Measurements from ENCODE around the gene EPHA2.

EPHA2 gene

DNA sequence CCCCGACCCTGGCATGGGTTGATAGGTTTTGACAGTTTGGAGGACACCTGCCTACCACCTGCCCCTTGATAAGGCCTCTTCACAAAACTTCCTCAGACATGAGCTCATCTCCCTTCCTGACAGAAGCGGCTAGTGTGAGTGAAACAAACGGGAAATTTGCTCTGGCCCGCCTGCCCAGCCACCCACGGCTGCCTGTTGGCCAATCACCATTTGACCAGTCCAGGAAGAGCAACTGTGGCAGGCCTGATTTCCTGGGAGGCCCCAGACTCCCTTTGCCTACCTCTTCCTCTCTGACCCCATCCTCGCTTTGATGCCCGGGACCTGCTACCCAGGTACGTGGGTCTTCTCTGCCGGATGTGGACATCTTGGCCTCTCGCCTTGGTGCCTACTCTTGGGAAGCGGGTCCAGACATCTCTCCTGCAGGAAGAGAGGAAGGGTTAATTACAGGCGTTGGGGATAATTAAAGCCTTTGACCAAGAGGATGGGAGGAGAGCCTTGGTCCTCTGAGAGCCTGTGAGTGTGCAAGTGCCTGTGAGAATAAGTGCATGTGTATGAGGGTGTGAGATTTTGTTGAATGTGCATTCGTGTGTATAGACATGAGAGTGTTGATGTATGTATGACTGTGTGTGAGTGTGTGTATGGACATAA lies 1.1 kb upstream of the EPHA2 start:
- TF ChIP-seq ZFX (IDR thresholded peaks at IDR 0.05; ENCODE audit: borderline replicate concordance), result no peak
- no peak for TF ChIP-seq CTCF (IDR thresholded peaks at IDR 0.05)
- no peak overlapping the region for H3K27ac ChIP-seq

- TF ChIP-seq ZFX (IDR thresholded peaks at IDR 0.05; ENCODE audit: borderline replicate concordance), result no peak
- no peak for TF ChIP-seq CTCF (IDR thresholded peaks at IDR 0.05)
- H3K27ac ChIP-seq, result no peak overlapping the region; the same call in 1 of the 2 replicates
Observed at GRCh38 chr1:16153999-16154673, 1.7 kb downstream of the EPHA2 start.

- no peak overlapping the region for H3K27ac ChIP-seq
- TF ChIP-seq ZFX (IDR thresholded peaks at IDR 0.05; ENCODE audit: borderline replicate concordance) (no peak), CTCF (IDR thresholded peaks at IDR 0.05) (no peak)
Observed at GRCh38 chr1:16153096-16153998, 2.5 kb downstream of the EPHA2 start.

GRCh38 chr1:16152481-16153087 lies 3.3 kb downstream of the EPHA2 start:
- TF ChIP-seq ZFX (IDR thresholded peaks at IDR 0.05; ENCODE audit: borderline replicate concordance) (no peak), CTCF (IDR thresholded peaks at IDR 0.05) (no peak)
- no peak overlapping the region for H3K27ac ChIP-seq

GRCh38 chr1:16151995-16152384 lies 3.9 kb downstream of the EPHA2 start:
- H3K27ac ChIP-seq, result no peak overlapping the region
- TF ChIP-seq CTCF (IDR thresholded peaks at IDR 0.05) (no peak), ZFX (IDR thresholded peaks at IDR 0.05; ENCODE audit: borderline replicate concordance) (no peak)

DNA sequence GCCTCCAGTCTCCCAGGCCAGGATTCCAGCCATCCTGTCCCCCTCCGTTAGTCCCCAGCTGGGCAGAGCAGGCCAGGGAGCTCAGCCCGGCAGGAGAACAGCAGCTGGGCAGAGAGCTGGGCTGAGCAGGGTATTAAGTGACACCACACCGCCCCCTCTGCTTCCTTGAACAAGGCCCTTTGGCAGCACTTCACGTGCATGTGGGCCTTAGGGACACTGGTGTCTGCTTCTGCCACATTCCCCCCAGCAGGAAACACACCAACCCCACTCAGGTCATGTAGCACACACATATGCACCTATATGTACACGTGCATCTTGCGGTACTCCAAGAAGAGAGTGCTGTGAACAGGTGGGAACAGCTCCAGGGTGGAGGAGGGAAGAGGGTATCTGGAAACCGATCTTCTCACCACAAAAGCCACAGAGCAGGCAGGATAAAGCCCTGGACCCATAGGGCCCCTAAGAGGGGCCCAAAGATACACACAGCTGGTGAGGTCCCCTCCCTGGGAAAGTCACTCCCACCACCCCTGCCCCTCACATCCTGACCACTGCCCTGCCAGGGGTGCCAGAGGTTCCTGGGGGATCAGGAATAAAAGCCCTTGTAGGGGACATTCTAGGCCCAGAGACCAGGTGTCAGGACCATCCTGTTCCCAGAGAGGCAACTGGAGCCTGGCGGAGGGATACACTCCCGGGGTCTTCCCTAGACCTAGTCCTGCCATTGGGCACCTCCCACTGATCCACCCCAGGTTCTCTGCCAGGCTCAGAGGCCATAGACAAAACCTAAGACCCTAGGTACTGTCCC lies 4.5 kb downstream of the EPHA2 start:
- no peak for TF ChIP-seq CTCF (IDR thresholded peaks at IDR 0.05)
- TF ChIP-seq ZFX (IDR thresholded peaks at IDR 0.05; ENCODE audit: borderline replicate concordance), result no peak
- no peak overlapping the region for H3K27ac ChIP-seq
